ENCODE data around the gene TMEM232. TPM values are rescaled to one million over a fixed set of nuclear protein-coding genes. Genes with fewer than 3 reads are reported as not detected.
A peak's percentile ranks its signal among the peaks of the same experiment; 100 is the strongest.
"Not testable (repeated sequence)": the region's sequence is repeated elsewhere in the genome, so short reads cannot be mapped to it uniquely, and the experiment has no call there.

TMEM232 gene
- total RNA-seq, 1 experiment from 2014 or later = 1.3 TPM

GRCh38 chr5:110535146-110535545 lies 191.3 kb downstream of the TMEM232 start:
- CTCF ChIA-PET = interaction anchor here (1.6 kb wide), 1 partner anchor 24 kb away, joined by 5 read pairs; no protein-coding TSS in a partner anchor
- H3K27ac Mint-ChIP-seq = not testable (repeated sequence)

DNA sequence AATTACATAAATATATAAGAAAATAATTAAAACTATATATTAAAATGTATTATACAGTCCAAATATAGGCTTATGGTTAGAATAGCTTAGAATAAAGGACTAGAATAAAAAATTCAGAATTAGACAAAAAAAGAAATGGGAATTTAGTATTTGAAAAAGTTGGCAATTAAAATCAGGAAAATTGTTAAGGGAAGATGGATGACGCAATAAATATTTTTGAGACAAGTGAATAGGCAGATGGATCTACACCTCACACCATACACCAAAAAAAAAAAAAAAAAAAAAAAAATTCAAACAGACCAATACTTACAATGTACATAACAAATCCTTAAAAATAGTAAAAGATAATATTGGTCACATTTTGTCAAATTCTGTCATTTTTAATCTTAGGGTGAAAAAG lies 200.7 kb downstream of the TMEM232 start:
- H3K36me3 Mint-ChIP-seq = peaks cover 12% of the 10 kb centered on the region
- ATAC-seq = no peak
- CTCF ChIA-PET = no interaction called here

More at GRCh38 chr5:110535146-110535545, 191.3 kb downstream of the TMEM232 start:
- ATAC-seq; H3K4me3 Mint-ChIP-seq; H3K4me1 Mint-ChIP-seq; H3K27me3 Mint-ChIP-seq (ENCODE audit: low read depth); POLR2A ChIA-PET; DNase-seq (ENCODE audit: low spot score); H3K9me3 Mint-ChIP-seq; H3K36me3 Mint-ChIP-seq: not testable (repeated sequence)
- TF ChIP-seq, protein P1, sequence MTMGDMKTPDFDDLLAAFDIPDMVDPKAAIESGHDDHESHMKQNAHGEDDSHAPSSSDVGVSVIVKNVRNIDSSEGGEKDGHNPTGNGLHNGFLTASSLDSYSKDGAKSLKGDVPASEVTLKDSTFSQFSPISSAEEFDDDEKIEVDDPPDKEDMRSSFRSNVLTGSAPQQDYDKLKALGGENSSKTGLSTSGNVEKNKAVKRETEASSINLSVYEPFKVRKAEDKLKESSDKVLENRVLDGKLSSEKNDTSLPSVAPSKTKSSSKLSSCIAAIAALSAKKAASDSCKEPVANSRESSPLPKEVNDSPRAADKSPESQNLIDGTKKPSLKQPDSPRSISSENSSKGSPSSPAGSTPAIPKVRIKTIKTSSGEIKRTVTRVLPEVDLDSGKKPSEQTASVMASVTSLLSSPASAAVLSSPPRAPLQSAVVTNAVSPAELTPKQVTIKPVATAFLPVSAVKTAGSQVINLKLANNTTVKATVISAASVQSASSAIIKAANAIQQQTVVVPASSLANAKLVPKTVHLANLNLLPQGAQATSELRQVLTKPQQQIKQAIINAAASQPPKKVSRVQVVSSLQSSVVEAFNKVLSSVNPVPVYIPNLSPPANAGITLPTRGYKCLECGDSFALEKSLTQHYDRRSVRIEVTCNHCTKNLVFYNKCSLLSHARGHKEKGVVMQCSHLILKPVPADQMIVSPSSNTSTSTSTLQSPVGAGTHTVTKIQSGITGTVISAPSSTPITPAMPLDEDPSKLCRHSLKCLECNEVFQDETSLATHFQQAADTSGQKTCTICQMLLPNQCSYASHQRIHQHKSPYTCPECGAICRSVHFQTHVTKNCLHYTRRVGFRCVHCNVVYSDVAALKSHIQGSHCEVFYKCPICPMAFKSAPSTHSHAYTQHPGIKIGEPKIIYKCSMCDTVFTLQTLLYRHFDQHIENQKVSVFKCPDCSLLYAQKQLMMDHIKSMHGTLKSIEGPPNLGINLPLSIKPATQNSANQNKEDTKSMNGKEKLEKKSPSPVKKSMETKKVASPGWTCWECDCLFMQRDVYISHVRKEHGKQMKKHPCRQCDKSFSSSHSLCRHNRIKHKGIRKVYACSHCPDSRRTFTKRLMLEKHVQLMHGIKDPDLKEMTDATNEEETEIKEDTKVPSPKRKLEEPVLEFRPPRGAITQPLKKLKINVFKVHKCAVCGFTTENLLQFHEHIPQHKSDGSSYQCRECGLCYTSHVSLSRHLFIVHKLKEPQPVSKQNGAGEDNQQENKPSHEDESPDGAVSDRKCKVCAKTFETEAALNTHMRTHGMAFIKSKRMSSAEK (CRISPR knock-in tag; IDR thresholded peaks at IDR 0.05; ENCODE audit: borderline replicate concordance) = peak; percentile 86; the same call in 1 of the 2 replicates
- 0 out of 2 replicates have a peak, but pooled peaks have one; percentile 46 for TF ChIP-seq TEAD1 (CRISPR knock-in tag; IDR thresholded peaks at IDR 0.05)

More for the DNA sequence above, 200.7 kb downstream of the TMEM232 start:
- DNase-seq (ENCODE audit: low spot score) = no peak
- peaks cover 16% of the 10 kb centered on the region for H3K9me3 Mint-ChIP-seq
- H3K4me1 Mint-ChIP-seq = no peaks in the 10 kb centered on the region
- no peaks in the 10 kb centered on the region for H3K27me3 Mint-ChIP-seq (ENCODE audit: low read depth)
- TF ChIP-seq ERG (CRISPR knock-in tag; IDR thresholded peaks at IDR 0.05) (no peak), MYBL2 (CRISPR knock-in tag; IDR thresholded peaks at IDR 0.05) (no peak), KAT7 (CRISPR knock-in tag; IDR thresholded peaks at IDR 0.05; ENCODE audit: borderline replicate concordance) (no peak), CBFB (CRISPR knock-in tag; IDR thresholded peaks at IDR 0.05; ENCODE audit: low read depth) (no peak), ZNF219 (CRISPR knock-in tag; IDR thresholded peaks at IDR 0.05; ENCODE audit: borderline replicate concordance) (no peak), EMX1 (CRISPR knock-in tag; IDR thresholded peaks at IDR 0.05) (no peak), ETV6 (CRISPR knock-in tag; IDR thresholded peaks at IDR 0.05) (no peak), PRDM15 (CRISPR knock-in tag; IDR thresholded peaks at IDR 0.05) (no peak), SMAD3 (CRISPR knock-in tag; IDR thresholded peaks at IDR 0.05; ENCODE audit: borderline replicate concordance) (no peak), ZNF317 (CRISPR knock-in tag; IDR thresholded peaks at IDR 0.05; ENCODE audit: borderline replicate concordance, low read depth) (no peak), FOXK1 (CRISPR knock-in tag; IDR thresholded peaks at IDR 0.05) (no peak), ZNF671 (CRISPR knock-in tag; IDR thresholded peaks at IDR 0.05) (no peak), JAZF1 (CRISPR knock-in tag; IDR thresholded peaks at IDR 0.05) (no peak), ZBTB21 (CRISPR knock-in tag; IDR thresholded peaks at IDR 0.05; ENCODE audit: borderline replicate concordance) (no peak), SOX15 (CRISPR knock-in tag; IDR thresholded peaks at IDR 0.05) (no peak), RORB (CRISPR knock-in tag; IDR thresholded peaks at IDR 0.05) (no peak)
- TF ChIP-seq, protein P2, sequence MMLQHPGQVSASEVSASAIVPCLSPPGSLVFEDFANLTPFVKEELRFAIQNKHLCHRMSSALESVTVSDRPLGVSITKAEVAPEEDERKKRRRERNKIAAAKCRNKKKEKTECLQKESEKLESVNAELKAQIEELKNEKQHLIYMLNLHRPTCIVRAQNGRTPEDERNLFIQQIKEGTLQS (CRISPR knock-in tag; conservative IDR thresholded peaks at IDR 0.05) = no peak
- TF ChIP-seq, protein P3, sequence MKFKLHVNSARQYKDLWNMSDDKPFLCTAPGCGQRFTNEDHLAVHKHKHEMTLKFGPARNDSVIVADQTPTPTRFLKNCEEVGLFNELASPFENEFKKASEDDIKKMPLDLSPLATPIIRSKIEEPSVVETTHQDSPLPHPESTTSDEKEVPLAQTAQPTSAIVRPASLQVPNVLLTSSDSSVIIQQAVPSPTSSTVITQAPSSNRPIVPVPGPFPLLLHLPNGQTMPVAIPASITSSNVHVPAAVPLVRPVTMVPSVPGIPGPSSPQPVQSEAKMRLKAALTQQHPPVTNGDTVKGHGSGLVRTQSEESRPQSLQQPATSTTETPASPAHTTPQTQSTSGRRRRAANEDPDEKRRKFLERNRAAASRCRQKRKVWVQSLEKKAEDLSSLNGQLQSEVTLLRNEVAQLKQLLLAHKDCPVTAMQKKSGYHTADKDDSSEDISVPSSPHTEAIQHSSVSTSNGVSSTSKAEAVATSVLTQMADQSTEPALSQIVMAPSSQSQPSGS (CRISPR knock-in tag; IDR thresholded peaks at IDR 0.05; ENCODE audit: borderline replicate concordance, low read depth) = no peak
- TF ChIP-seq, protein P4, sequence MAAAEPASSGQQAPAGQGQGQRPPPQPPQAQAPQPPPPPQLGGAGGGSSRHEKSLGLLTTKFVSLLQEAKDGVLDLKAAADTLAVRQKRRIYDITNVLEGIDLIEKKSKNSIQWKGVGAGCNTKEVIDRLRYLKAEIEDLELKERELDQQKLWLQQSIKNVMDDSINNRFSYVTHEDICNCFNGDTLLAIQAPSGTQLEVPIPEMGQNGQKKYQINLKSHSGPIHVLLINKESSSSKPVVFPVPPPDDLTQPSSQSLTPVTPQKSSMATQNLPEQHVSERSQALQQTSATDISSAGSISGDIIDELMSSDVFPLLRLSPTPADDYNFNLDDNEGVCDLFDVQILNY (CRISPR knock-in tag; IDR thresholded peaks at IDR 0.05) = no peak
- POLR2A ChIA-PET = no interaction called here
- H3K27ac Mint-ChIP-seq = no peak overlapping the region
- H3K4me3 Mint-ChIP-seq = no peak overlapping the region

Data from WTC11 (cell line).